ENCODE data around the gene FAM217A. TPM values are rescaled to one million over a fixed set of nuclear protein-coding genes. Genes with fewer than 3 reads are reported as not detected.
"Not testable (repeated sequence)": the region's sequence is repeated elsewhere in the genome, so short reads cannot be mapped to it uniquely, and the experiment has no call there.

Gene FAM217A
- total RNA-seq, 1 donor from 2014 or later = not detected

GRCh38 chr6:4115741-4116140, 36.8 kb upstream of the FAM217A start:
- peaks cover 19% of the 10 kb centered on the region for H3K9me3 Mint-ChIP-seq (ENCODE audit: low read depth)
- peaks cover 36% of the 10 kb centered on the region for H3K36me3 Mint-ChIP-seq (ENCODE audit: low read depth)
- TF ChIP-seq, protein P1, sequence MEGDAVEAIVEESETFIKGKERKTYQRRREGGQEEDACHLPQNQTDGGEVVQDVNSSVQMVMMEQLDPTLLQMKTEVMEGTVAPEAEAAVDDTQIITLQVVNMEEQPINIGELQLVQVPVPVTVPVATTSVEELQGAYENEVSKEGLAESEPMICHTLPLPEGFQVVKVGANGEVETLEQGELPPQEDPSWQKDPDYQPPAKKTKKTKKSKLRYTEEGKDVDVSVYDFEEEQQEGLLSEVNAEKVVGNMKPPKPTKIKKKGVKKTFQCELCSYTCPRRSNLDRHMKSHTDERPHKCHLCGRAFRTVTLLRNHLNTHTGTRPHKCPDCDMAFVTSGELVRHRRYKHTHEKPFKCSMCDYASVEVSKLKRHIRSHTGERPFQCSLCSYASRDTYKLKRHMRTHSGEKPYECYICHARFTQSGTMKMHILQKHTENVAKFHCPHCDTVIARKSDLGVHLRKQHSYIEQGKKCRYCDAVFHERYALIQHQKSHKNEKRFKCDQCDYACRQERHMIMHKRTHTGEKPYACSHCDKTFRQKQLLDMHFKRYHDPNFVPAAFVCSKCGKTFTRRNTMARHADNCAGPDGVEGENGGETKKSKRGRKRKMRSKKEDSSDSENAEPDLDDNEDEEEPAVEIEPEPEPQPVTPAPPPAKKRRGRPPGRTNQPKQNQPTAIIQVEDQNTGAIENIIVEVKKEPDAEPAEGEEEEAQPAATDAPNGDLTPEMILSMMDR (IDR thresholded peaks at IDR 0.05) = no peak
- H3K27me3 Mint-ChIP-seq (ENCODE audit: low read depth) = no peaks in the 10 kb centered on the region
- no peak for DNase-seq (ENCODE audit: low spot score)
- H3K4me1 Mint-ChIP-seq (ENCODE audit: low read depth) = peaks cover 3% of the 10 kb centered on the region
- no peak overlapping the region for H3K27ac Mint-ChIP-seq (ENCODE audit: unreplicated experiment)
- H3K4me3 Mint-ChIP-seq (ENCODE audit: unreplicated experiment) = no peak overlapping the region

GRCh38 chr6:4114123-4114522, 35.2 kb upstream of the FAM217A start:
- TF ChIP-seq, protein P1 (IDR thresholded peaks at IDR 0.05) = no peak
- H3K4me3 Mint-ChIP-seq (ENCODE audit: unreplicated experiment) = no peak overlapping the region
- H3K27me3 Mint-ChIP-seq (ENCODE audit: low read depth) = no peaks in the 10 kb centered on the region
- H3K27ac Mint-ChIP-seq (ENCODE audit: unreplicated experiment) = no peak overlapping the region
- peaks cover 28% of the 10 kb centered on the region for H3K36me3 Mint-ChIP-seq (ENCODE audit: low read depth)
- H3K4me1 Mint-ChIP-seq (ENCODE audit: low read depth) = peaks cover 15% of the 10 kb centered on the region
- DNase-seq (ENCODE audit: low spot score) = no peak
- H3K9me3 Mint-ChIP-seq (ENCODE audit: low read depth) = peaks cover 19% of the 10 kb centered on the region

- H3K4me3 Mint-ChIP-seq (ENCODE audit: unreplicated experiment) = no peak overlapping the region
- no peaks in the 10 kb centered on the region for H3K27me3 Mint-ChIP-seq (ENCODE audit: low read depth)
- H3K9me3 Mint-ChIP-seq (ENCODE audit: low read depth) = peaks cover 19% of the 10 kb centered on the region
- H3K27ac Mint-ChIP-seq (ENCODE audit: unreplicated experiment) = no peak overlapping the region
- TF ChIP-seq, protein P1 (IDR thresholded peaks at IDR 0.05) = no peak
- peaks cover 28% of the 10 kb centered on the region for H3K36me3 Mint-ChIP-seq (ENCODE audit: low read depth)
- peaks cover 19% of the 10 kb centered on the region for H3K4me1 Mint-ChIP-seq (ENCODE audit: low read depth)
- DNase-seq (ENCODE audit: low spot score) = no peak
Observed at GRCh38 chr6:4113649-4114048, 34.7 kb upstream of the FAM217A start.

DNA sequence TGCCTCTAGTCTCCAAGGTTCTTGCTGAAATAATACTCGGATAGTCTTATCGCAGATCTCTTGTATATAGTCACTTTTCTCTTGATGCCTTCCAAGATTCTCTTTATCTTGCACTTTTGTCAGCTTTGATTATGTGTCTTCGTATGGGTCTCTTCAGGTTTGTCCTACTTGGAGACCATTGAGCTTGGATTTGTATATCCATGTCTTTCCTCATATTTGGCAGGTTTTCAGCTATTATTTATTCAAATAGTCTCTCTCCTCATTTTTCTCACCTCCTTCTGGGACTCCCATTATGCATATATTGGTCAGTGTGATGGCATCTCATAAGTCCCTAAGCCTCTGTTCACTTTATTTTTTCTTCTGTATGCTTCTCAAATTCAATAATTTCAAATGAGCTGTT, 33.4 kb upstream of the FAM217A start:
- H3K9me3 Mint-ChIP-seq (ENCODE audit: low read depth) = peaks cover 19% of the 10 kb centered on the region
- H3K4me3 Mint-ChIP-seq (ENCODE audit: unreplicated experiment) = no peak overlapping the region
- H3K4me1 Mint-ChIP-seq (ENCODE audit: low read depth) = peaks cover 21% of the 10 kb centered on the region
- no peak overlapping the region for H3K27ac Mint-ChIP-seq (ENCODE audit: unreplicated experiment)
- peaks cover 22% of the 10 kb centered on the region for H3K36me3 Mint-ChIP-seq (ENCODE audit: low read depth)
- H3K27me3 Mint-ChIP-seq (ENCODE audit: low read depth) = no peaks in the 10 kb centered on the region
- TF ChIP-seq, protein P1 (IDR thresholded peaks at IDR 0.05) = no peak
- no peak for DNase-seq (ENCODE audit: low spot score)

DNA sequence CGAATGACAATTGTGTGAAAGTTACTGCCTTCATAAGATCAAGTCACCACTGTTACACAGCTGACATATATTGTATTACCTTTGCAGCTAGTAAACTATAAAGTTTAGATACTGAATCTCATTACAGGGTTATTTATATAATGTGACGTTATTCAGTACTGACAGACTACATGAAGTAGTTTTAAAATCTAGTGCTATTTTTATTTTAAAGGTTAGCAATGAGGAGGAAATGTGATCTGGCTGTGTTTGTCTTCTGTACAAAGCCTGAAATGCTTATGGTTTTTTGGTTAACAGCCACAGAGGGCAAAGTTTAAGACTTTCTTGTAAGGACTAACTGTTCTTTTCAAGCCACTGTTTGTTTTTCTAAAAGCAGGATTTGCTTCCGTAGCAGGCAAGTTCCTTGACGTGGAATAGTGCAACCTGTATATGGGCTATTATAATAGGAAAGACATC, 30.5 kb upstream of the FAM217A start:
- H3K9me3 Mint-ChIP-seq (ENCODE audit: low read depth) = peaks cover 19% of the 10 kb centered on the region
- H3K4me3 Mint-ChIP-seq (ENCODE audit: unreplicated experiment); DNase-seq (ENCODE audit: low spot score); H3K27me3 Mint-ChIP-seq (ENCODE audit: low read depth); H3K36me3 Mint-ChIP-seq (ENCODE audit: low read depth): not testable (repeated sequence)
- peaks cover 19% of the 10 kb centered on the region for H3K4me1 Mint-ChIP-seq (ENCODE audit: low read depth)
- peak overlapping the region; percentile 37 for H3K27ac Mint-ChIP-seq (ENCODE audit: unreplicated experiment)

GRCh38 chr6:4108561-4109093, 29.7 kb upstream of the FAM217A start:
- peaks cover 15% of the 10 kb centered on the region for H3K9me3 Mint-ChIP-seq (ENCODE audit: low read depth)
- no peak overlapping the region for H3K4me3 Mint-ChIP-seq (ENCODE audit: unreplicated experiment)
- no peak for DNase-seq (ENCODE audit: low spot score)
- H3K27ac Mint-ChIP-seq (ENCODE audit: unreplicated experiment) = no peak overlapping the region
- H3K36me3 Mint-ChIP-seq (ENCODE audit: low read depth) = peaks cover 3% of the 10 kb centered on the region
- TF ChIP-seq, protein P1 (IDR thresholded peaks at IDR 0.05) = no peak
- no peaks in the 10 kb centered on the region for H3K27me3 Mint-ChIP-seq (ENCODE audit: low read depth)
- peaks cover 19% of the 10 kb centered on the region for H3K4me1 Mint-ChIP-seq (ENCODE audit: low read depth)
